GM18505 (cell line): ENCODE results near the gene FBXL4.

Source experiments
- ATAC-seq: cut with Tn5 transposase; IDR thresholded peaks from one replicate; pipeline ENCODE4 v1.9.1; 2021; ENCODE audit not compliant: unreplicated experiment
- POLR2A ChIP-seq: IDR thresholded peaks from 4 replicates; pipeline ENCODE4 v1.6.1; 2011; ENCODE audit warnings: borderline replicate concordance; ENCODE audit not compliant: insufficient read depth, insufficient read length; ENCODE audit errors: extremely low read depth

The FBXL4 gene

GRCh38 chr6:98947411-98948292 lies at the start of gene FBXL4:
Gene FBXL4, minus strand, starts transcription at chr6:98947946. Its CDS starts 20,958 bp downstream, at chr6:98926988.
- peak; percentile 68 for TF ChIP-seq POLR2A
- ATAC-seq: peak; percentile 84

- no peak for TF ChIP-seq POLR2A
- no peak for ATAC-seq
Observed at GRCh38 chr6:98995116-98995515, 47.4 kb upstream of the FBXL4 start.

- ATAC-seq: no peak
- TF ChIP-seq POLR2A: no peak
Observed at GRCh38 chr6:98992535-98992934, 44.8 kb upstream of the FBXL4 start.

- ATAC-seq: no peak
Observed at GRCh38 chr6:98986071-98986615, 38.4 kb upstream of the FBXL4 start.

GRCh38 chr6:98985391-98985790 lies 37.6 kb upstream of the FBXL4 start:
- no peak for ATAC-seq
- no peak for TF ChIP-seq POLR2A

More at GRCh38 chr6:98986071-98986615, 38.4 kb upstream of the FBXL4 start:
- no peak for TF ChIP-seq POLR2A

- no peak for TF ChIP-seq POLR2A
- ATAC-seq: no peak
Observed at GRCh38 chr6:98984121-98984520, 36.4 kb upstream of the FBXL4 start.

- no peak for ATAC-seq
- TF ChIP-seq POLR2A: no peak
Observed at GRCh38 chr6:98981473-98981872, 33.7 kb upstream of the FBXL4 start.

- no peak for TF ChIP-seq POLR2A
- ATAC-seq: no peak
Observed at GRCh38 chr6:98980819-98981218, 33.1 kb upstream of the FBXL4 start.

GRCh38 chr6:98977671-98978292 lies 30.0 kb upstream of the FBXL4 start:
- no peak for TF ChIP-seq POLR2A
- ATAC-seq: no peak

GRCh38 chr6:98976674-98977385 lies 29.1 kb upstream of the FBXL4 start:
- ATAC-seq: no peak
- TF ChIP-seq POLR2A: no peak

- no peak for TF ChIP-seq POLR2A
- no peak for ATAC-seq
Observed at GRCh38 chr6:98975421-98975820, 27.7 kb upstream of the FBXL4 start.

- TF ChIP-seq POLR2A: no peak
- ATAC-seq: no peak
Observed at GRCh38 chr6:98974309-98974708, 26.6 kb upstream of the FBXL4 start.

- TF ChIP-seq POLR2A: no peak
- no peak for ATAC-seq
Observed at GRCh38 chr6:98973571-98973970, 25.8 kb upstream of the FBXL4 start.

GRCh38 chr6:98971303-98971702 lies 23.6 kb upstream of the FBXL4 start:
- no peak for TF ChIP-seq POLR2A
- no peak for ATAC-seq

- peak; percentile 51 for ATAC-seq
- no peak for TF ChIP-seq POLR2A
Observed at GRCh38 chr6:98970469-98970868, 22.7 kb upstream of the FBXL4 start.
